ENCODE results near the gene UFM1.
"Not testable (repeated sequence)": the region's sequence is repeated elsewhere in the genome, so short reads cannot be mapped to it uniquely, and the experiment has no call there.

UFM1 gene

GRCh38 chr13:38366954-38367645 is 17.4 kb downstream of the UFM1 start:
- FAIRE-seq: no peak

- FAIRE-seq: no peak
Observed at GRCh38 chr13:38369058-38369457, 19.4 kb downstream of the UFM1 start.

GRCh38 chr13:38370096-38370495 is 20.4 kb downstream of the UFM1 start:
- not testable (repeated sequence) for FAIRE-seq

- FAIRE-seq: no peak
Observed at GRCh38 chr13:38372820-38373383, 23.3 kb downstream of the UFM1 start.

GRCh38 chr13:38376546-38376945 is 26.9 kb downstream of the UFM1 start:
- FAIRE-seq: no peak

GRCh38 chr13:38381890-38382289 is 32.2 kb downstream of the UFM1 start:
- FAIRE-seq: no peak

GRCh38 chr13:38382946-38383345 is 33.3 kb downstream of the UFM1 start:
- FAIRE-seq: no peak

- no peak for FAIRE-seq
Observed at GRCh38 chr13:38384171-38384570, 34.5 kb downstream of the UFM1 start.

- FAIRE-seq: no peak
Observed at GRCh38 chr13:38385153-38385891, 35.7 kb downstream of the UFM1 start.

GRCh38 chr13:38386421-38386820 is 36.8 kb downstream of the UFM1 start:
- FAIRE-seq: no peak

GRCh38 chr13:38391341-38391740 is 41.7 kb downstream of the UFM1 start:
- FAIRE-seq: no peak

GRCh38 chr13:38394777-38395496 is 45.3 kb downstream of the UFM1 start:
- no peak for FAIRE-seq

- no peak for FAIRE-seq
Observed at GRCh38 chr13:38395497-38395788, 45.8 kb downstream of the UFM1 start.

- FAIRE-seq: no peak
Observed at GRCh38 chr13:38398711-38399493, 49.3 kb downstream of the UFM1 start.

GRCh38 chr13:38399535-38399934 is 49.9 kb downstream of the UFM1 start:
- no peak for FAIRE-seq

- FAIRE-seq: no peak
Observed at GRCh38 chr13:38401276-38401675, 51.6 kb downstream of the UFM1 start.

GRCh38 chr13:38405216-38405615 is 55.6 kb downstream of the UFM1 start:
- FAIRE-seq: no peak

GRCh38 chr13:38409771-38410170 is 60.1 kb downstream of the UFM1 start:
- no peak for FAIRE-seq

GRCh38 chr13:38412266-38412665 is 62.6 kb downstream of the UFM1 start:
- no peak for FAIRE-seq
